HL-60 (cell line): ENCODE results near the gene PRC1.

ENCODE experiments used
- DNase-seq, 2 experiments: peaks; one replicate each; pipeline ENCODE4 v3.0.0-alpha.2; 2010 to 2020; ENCODE audit warnings: low read depth in 1 of 2, low spot score in 1 of 2
- H3K27ac ChIP-seq: fragments of 250-450 bp; sonication (Bioruptor Pico); replicated peaks from 2 replicates; pipeline ENCODE4 v1.5.1; 2020; ENCODE audit warnings: mild to moderate bottlenecking, moderate library complexity
- H3K27me3 ChIP-seq: fragments of 250-450 bp; sonication (Bioruptor Pico); 2 replicates; pipeline ENCODE4 v1.5.1; 2021; ENCODE audit warnings: mild to moderate bottlenecking, moderate library complexity; ENCODE audit not compliant: insufficient read depth, poor library complexity, severe bottlenecking
- H3K4me3 ChIP-seq: replicated peaks from 2 replicates; pipeline ENCODE4 v1.5.1; 2011; ENCODE audit warnings: mild to moderate bottlenecking, control low read depth, low read length; ENCODE audit not compliant: insufficient read depth
- CTCF ChIP-seq: IDR thresholded peaks from one replicate; pipeline ENCODE4 v1.5.1; 2011; ENCODE audit warnings: low read length, control low read depth, inconsistent platforms; ENCODE audit not compliant: insufficient read depth
- GABPA ChIP-seq: IDR thresholded peaks from 2 replicates; pipeline ENCODE4 v1.6.1; 2012; ENCODE audit warnings: low read depth
- POLR2AphosphoS5 ChIP-seq: IDR thresholded peaks from 2 replicates; pipeline ENCODE4 v1.6.1; 2012; ENCODE audit warnings: low read depth
- REST ChIP-seq: IDR thresholded peaks from 2 replicates; pipeline ENCODE4 v1.6.1; 2012; ENCODE audit warnings: low read depth; ENCODE audit not compliant: insufficient replicate concordance
- SPI1 ChIP-seq: IDR thresholded peaks from 2 replicates; pipeline ENCODE4 v1.6.1; 2012; ENCODE audit warnings: low read depth, mild to moderate bottlenecking, borderline replicate concordance

PRC1 gene

GRCh38 chr15:90987561-90988141 is 6.7 kb downstream of the PRC1 start:
- no peak overlapping the region for H3K27ac ChIP-seq
- no peak overlapping the region for H3K4me3 ChIP-seq
- TF ChIP-seq CTCF (no peak), REST (no peak), POLR2AphosphoS5 (no peak), GABPA (no peak), SPI1 (no peak)
- no peaks in the 10 kb centered on the region for H3K27me3 ChIP-seq
- no peak for DNase-seq

- H3K4me3 ChIP-seq = no peak overlapping the region
- H3K27ac ChIP-seq = no peak overlapping the region
- no peaks in the 10 kb centered on the region for H3K27me3 ChIP-seq
- TF ChIP-seq SPI1 = no peak
- TF ChIP-seq GABPA = no peak
- no peak for TF ChIP-seq CTCF
- no peak for TF ChIP-seq POLR2AphosphoS5
- no peak for TF ChIP-seq REST
- no peak for DNase-seq
These were observed 7.4 kb downstream of the PRC1 start for GRCh38 chr15:90986790-90987507.

- no peak overlapping the region for H3K4me3 ChIP-seq
These were observed 12.2 kb downstream of the PRC1 start for GRCh38 chr15:90982135-90982534.

More at GRCh38 chr15:90982135-90982534, 12.2 kb downstream of the PRC1 start:
- Histone ChIP-seq H3K27me3 (no peaks in the 10 kb centered on the region), H3K27ac (no peak overlapping the region)
- TF ChIP-seq REST (no peak), GABPA (no peak), SPI1 (no peak), CTCF (no peak), POLR2AphosphoS5 (no peak)
- no peak for DNase-seq
